Measurements from ENCODE around the gene PLPP4.

Gene PLPP4

DNA sequence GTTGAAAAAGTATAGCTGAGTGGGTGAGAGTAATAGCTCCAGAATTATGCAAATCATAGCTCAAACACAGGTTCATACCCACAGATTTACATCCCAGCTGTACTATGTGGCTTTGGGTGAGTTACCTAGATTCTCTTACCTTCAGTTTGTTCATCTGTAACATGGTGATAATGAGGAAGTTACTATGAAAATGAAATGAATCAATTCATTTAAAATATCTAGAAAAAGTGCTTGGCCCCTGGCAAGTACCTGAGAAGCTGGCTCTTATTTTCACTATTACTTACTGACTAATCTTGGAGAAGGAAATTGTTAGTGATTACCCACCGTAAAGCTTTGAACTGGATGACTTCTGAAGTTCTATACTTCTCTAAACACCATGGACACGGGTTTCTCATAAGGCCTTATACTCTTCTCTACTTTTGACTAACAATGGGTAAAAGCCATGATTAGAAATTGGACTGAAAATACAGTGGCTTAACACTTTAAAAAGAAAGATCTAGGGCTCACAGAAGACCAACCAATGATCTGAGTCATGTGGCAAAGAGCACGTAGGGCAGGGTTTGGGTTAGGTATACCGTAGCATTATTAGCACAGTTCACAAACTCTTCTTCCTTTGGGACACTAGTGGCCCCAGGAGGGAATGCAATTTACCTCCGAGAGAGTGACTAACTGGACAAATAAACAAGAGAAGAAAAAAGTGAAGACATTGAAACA is 149.2 kb downstream of the PLPP4 start:
- in situ Hi-C loops (cut with MboI; ENCODE audit: low sequenced_read_pairs): no loop called here

GRCh38 chr10:120607016-120607709 is 150.1 kb downstream of the PLPP4 start:
- in situ Hi-C loops (cut with MboI; ENCODE audit: low sequenced_read_pairs): no loop called here

GRCh38 chr10:120607710-120608703 is 151.0 kb downstream of the PLPP4 start:
- in situ Hi-C loops (cut with MboI; ENCODE audit: low sequenced_read_pairs): no loop called here

- in situ Hi-C loops (cut with MboI; ENCODE audit: low sequenced_read_pairs): no loop called here
Observed at GRCh38 chr10:120609006-120609405, 152.0 kb downstream of the PLPP4 start.

- in situ Hi-C loops (cut with MboI; ENCODE audit: low sequenced_read_pairs): no loop called here
Observed at GRCh38 chr10:120610791-120611190, 153.8 kb downstream of the PLPP4 start.

- in situ Hi-C loops (cut with MboI; ENCODE audit: low sequenced_read_pairs): no loop called here
Observed at GRCh38 chr10:120612756-120613155, 155.7 kb downstream of the PLPP4 start.

DNA sequence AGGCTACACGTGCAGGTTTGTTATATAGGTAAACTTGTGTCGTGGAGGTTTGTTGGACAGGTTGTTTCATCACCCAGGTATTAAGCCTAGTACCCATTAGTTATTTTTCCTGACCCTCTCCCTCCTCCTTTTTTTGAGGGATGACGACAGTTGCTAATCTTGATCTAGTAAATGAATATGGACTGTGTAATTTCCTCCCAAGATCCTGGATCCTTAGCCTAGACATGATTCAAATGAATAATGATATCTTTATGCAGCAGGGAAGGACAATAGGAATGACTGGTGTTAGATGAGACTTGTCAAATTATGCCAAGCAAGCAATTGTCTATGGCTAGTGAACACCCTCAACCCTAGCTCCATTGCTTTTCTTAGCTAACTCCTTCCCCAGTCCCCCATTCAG is 156.2 kb downstream of the PLPP4 start:
- in situ Hi-C loops (cut with MboI; ENCODE audit: low sequenced_read_pairs): no loop called here

GRCh38 chr10:120614680-120615079 is 157.7 kb downstream of the PLPP4 start:
- in situ Hi-C loops (cut with MboI; ENCODE audit: low sequenced_read_pairs): no loop called here

DNA sequence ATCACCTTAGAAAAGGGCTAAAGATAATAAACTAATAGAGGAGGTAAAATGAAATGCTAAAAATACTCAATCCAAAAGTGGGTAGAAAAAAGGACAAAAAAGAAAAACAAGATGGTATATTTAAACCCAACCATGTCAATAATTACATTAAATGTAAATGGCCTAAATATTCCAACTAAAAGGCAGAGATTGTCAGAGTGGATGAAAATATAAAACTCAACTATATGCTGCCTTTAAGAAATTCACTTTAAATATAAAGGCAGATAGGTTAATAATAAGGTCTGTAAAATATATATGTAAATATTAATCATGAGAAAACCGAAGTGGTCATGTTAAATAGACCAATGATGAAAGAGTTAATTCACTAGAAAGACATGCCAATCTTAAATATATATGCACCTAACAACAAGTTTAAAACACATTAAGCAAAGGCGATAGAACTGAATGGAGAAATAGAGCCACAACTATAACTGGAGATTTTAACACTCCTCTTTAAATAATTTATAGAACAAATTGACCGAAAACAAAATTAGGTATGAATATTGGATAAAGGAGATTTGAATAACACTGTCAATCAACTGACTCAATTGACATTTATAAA is 159.4 kb downstream of the PLPP4 start:
- in situ Hi-C loops (cut with MboI; ENCODE audit: low sequenced_read_pairs): no loop called here

DNA sequence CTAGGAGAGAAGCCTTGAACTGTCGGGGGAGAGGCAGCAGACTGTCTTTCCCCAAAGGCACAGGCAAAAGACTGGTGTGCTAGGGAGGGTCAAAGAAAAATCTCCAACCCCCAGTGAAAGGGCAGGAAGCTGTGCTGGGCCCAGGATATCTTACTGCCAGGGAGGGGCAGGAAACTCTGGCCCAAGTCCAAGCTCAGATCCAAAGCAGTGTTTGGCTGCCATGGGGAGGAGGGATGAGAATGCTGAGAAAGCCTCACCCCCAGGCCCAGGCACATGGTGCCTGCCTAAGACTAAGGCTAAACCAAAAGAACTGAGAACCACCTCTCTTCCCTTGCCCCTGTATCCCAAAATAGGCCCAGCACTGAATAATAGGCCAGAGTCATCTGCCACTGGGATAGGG is 171.2 kb downstream of the PLPP4 start:
- in situ Hi-C loops (cut with MboI; ENCODE audit: low sequenced_read_pairs): no loop called here

DNA sequence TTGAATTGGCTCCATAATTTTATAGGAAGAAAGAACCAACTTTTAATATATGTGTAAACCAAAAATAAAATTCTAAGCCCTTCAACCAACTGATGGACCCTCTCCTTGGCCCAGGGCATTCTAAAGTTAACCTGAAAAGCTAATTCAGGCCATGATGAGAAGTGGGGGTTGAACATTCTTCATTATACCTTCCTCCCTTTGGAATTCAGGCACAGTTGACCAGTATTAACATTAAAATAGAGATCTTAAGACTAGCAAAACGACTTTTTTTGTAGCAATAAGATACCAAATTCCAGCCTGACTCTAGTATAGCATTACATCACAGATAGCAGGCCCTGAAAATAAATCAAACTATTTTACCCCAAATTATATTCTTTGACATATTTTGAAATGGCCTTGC is 173.2 kb downstream of the PLPP4 start:
- in situ Hi-C loops (cut with MboI; ENCODE audit: low sequenced_read_pairs): no loop called here

GRCh38 chr10:120632047-120632446 is 175.0 kb downstream of the PLPP4 start:
- in situ Hi-C loops (cut with MboI; ENCODE audit: low sequenced_read_pairs): no loop called here

- in situ Hi-C loops (cut with MboI; ENCODE audit: low sequenced_read_pairs): no loop called here
Observed at GRCh38 chr10:120632942-120633341, 175.9 kb downstream of the PLPP4 start.

- in situ Hi-C loops (cut with MboI; ENCODE audit: low sequenced_read_pairs): no loop called here
Observed at GRCh38 chr10:120634659-120635058, 177.6 kb downstream of the PLPP4 start.

Data from HL-60/S4 (cell line).